ENCODE results near the gene IQCE. TPM values are rescaled to one million over a fixed set of nuclear protein-coding genes. Genes with fewer than 3 reads are reported as not detected.

IQCE gene
- total RNA-seq, 1 experiment from 2014 or later, result 21.4 TPM

DNA sequence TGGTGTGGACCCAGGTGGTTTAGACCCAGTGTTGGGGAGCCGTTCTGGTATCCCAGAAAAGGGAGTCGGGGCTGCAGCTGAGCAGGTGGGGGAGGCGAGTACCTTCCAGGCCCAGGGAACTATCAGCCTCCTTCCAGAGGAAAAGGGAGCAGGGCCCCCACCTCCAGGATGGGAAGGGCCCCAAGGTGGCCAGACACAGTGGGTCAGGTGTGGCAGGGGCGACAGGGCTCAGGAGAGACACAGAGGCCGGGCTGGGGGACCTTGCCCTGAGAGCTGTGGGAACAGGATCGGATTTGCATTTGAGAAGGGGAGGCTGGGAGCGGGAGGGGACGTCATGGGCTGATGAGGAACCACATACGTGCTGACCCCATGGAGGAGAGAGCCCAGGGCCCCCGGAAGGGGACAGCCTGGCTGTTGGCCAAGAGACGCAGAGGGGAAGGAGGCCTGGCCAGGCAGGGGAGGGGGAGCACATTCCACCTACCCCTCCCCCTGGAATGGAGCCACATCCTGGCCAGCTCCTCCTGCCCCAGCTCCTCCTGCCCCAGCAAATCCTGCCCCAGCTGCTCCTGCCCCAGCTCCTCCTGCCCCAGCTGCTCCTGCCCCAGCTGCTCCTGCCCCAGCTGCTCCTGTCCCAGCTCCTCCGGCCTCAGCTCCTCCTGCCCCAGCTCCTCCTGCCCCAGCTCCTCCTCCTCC is 63.3 kb downstream of the IQCE start:
- Histone ChIP-seq H3K4me2 (ENCODE audit: low read length) (no peak overlapping the region), H3K9ac (ENCODE audit: low read length) (no peak overlapping the region), H3K9me3 (ENCODE audit: control insufficient read depth in 1 of 2, insufficient read depth in 1 of 2, low read depth in 1 of 2, low read length in 2 of 2) (no peaks in the 10 kb centered on the region), H3K36me3 (ENCODE audit: control insufficient read depth in 1 of 2, insufficient read depth in 2 of 2, low read length in 2 of 2) (no peaks in the 10 kb centered on the region), H3K9me2 (ENCODE audit: insufficient read depth) (no peaks in the 10 kb centered on the region), H3K4me1 (ENCODE audit: control insufficient read depth in 1 of 2, insufficient read depth in 2 of 2, low read length in 2 of 2) (peaks cover 0 to 3% of the 10 kb centered on the region in 2 experiments; a peak in 1 of 4 replicates), H2AFZ (ENCODE audit: low read depth, low read length, poor library complexity, severe bottlenecking) (no peak overlapping the region), H4K20me1 (ENCODE audit: insufficient read depth) (no peaks in the 10 kb centered on the region), H3K27ac (ENCODE audit: low read depth, low read length) (no peak overlapping the region), H3K4me3 (replicated peaks in 1 of 2; ENCODE audit: low read depth in 1 of 2, low read length in 2 of 2) (no peak overlapping the region), H3K27me3 (ENCODE audit: insufficient read depth, low read length) (no peaks in the 10 kb centered on the region), H3K79me2 (ENCODE audit: insufficient read depth, low read length) (no peaks in the 10 kb centered on the region)
- BruUV-seq (replicated peaks), result no TSS peak
- no peak for ATAC-seq
- POLR2A ChIA-PET, result interaction anchor here (1.2 kb wide), 1 partner anchor 10 kb away, joined by 5 read pairs; the partner anchor contains the start of gene TTYH3
- TF ChIP-seq EZH2 (IDR thresholded peaks at IDR 0.05) (no peak), TCF7L2 (IDR thresholded peaks at IDR 0.05; ENCODE audit: borderline replicate concordance, extremely low read depth, insufficient read depth, insufficient read length) (no peak), ZFX (IDR thresholded peaks at IDR 0.05) (no peak), POLR2A (IDR thresholded peaks at IDR 0.05; ENCODE audit: borderline replicate concordance, extremely low read depth, insufficient read depth, insufficient read length) (no peak), CEBPB (IDR thresholded peaks at IDR 0.05; ENCODE audit: low read depth) (no peak), RAD21 (IDR thresholded peaks at IDR 0.05; ENCODE audit: low read depth) (no peak), JUND (IDR thresholded peaks at IDR 0.05) (no peak), EGR1 (IDR thresholded peaks at IDR 0.05; ENCODE audit: low read depth) (no peak), SRF (IDR thresholded peaks at IDR 0.05; ENCODE audit: low read depth) (no peak), YY1 (IDR thresholded peaks at IDR 0.05; ENCODE audit: extremely low read depth, insufficient replicate concordance, low read depth, low read length) (no peak), SP1 (IDR thresholded peaks at IDR 0.05; ENCODE audit: low read depth) (no peak), FOSL1 (IDR thresholded peaks at IDR 0.05; ENCODE audit: low read depth) (no peak)
- TF ChIP-seq, protein P1, sequence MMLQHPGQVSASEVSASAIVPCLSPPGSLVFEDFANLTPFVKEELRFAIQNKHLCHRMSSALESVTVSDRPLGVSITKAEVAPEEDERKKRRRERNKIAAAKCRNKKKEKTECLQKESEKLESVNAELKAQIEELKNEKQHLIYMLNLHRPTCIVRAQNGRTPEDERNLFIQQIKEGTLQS (IDR thresholded peaks at IDR 0.05), result no peak
- TF ChIP-seq, protein P2, sequence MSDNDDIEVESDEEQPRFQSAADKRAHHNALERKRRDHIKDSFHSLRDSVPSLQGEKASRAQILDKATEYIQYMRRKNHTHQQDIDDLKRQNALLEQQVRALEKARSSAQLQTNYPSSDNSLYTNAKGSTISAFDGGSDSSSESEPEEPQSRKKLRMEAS (IDR thresholded peaks at IDR 0.05), result no peak
- CTCF ChIA-PET, result no interaction called here
- DNase-seq (ENCODE audit: low read depth, low spot score), result no peak
- RAD21 ChIA-PET (ENCODE audit: low non-redundant PET in 1 of 2, low total read pairs in 2 of 2, uncharacterized antibody in 2 of 2, unreplicated experiment in 2 of 2), result no interaction called here
- intact Hi-C loops (cut with micrococcal nuclease), result no loop called here
